GM19467 (cell line): ENCODE measurements around the gene TRMT10A.

Experiments
- ATAC-seq: cut with Tn5 transposase; IDR thresholded peaks from one replicate; pipeline ENCODE4 v1.9.1; 2021; ENCODE audit warnings: mild to moderate bottlenecking, moderate library complexity; ENCODE audit not compliant: unreplicated experiment

Gene TRMT10A, protein sequence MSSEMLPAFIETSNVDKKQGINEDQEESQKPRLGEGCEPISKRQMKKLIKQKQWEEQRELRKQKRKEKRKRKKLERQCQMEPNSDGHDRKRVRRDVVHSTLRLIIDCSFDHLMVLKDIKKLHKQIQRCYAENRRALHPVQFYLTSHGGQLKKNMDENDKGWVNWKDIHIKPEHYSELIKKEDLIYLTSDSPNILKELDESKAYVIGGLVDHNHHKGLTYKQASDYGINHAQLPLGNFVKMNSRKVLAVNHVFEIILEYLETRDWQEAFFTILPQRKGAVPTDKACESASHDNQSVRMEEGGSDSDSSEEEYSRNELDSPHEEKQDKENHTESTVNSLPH

DNA sequence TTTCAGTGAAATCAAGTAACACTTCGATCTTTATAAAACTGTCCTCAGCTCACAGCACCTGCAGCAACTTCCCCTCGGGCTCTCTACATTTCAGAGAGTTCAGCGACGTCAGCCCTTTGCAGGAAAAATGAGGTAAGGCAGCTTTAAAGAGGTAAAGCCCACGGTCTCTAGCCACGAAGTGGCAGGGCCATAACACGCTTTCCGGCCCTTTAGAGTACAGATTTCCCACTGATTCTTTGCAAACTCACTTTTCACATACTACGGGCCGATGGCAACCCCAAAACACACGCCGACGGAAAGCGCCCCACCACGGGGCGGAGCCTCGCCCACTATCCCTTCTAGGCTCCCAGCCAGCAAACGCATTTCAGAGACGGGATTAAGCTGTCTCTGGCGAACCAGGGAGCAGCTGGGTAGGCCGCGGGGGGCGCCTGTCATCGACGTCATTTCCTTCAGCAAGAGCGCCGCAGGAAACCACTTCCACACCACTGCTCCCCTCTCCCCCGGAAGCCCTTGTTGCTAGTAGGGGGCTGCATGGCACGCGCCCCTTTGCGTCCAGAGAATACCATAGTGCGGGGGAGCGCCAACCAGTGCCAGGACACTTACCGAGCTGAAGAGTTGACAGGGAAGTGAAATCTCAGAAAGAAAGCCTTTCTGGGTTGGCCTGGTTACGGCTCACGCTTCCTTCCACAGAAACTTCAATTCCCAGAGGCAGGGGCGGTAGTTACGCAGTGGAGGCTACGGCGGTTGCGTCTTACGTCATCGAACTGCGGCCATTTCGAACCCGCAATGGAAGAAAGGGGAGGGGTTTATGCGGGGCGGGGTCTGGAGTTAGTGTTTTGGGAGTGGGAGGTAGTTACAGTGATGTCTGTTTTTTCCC lies at the start of gene TRMT10A:
TSS of gene TRMT10A (minus strand) at position 730 of the 877 bp plus-strand sequence. CDS start 4,701 bp downstream, outside the sequence.
- ATAC-seq, result peak; percentile 95

DNA sequence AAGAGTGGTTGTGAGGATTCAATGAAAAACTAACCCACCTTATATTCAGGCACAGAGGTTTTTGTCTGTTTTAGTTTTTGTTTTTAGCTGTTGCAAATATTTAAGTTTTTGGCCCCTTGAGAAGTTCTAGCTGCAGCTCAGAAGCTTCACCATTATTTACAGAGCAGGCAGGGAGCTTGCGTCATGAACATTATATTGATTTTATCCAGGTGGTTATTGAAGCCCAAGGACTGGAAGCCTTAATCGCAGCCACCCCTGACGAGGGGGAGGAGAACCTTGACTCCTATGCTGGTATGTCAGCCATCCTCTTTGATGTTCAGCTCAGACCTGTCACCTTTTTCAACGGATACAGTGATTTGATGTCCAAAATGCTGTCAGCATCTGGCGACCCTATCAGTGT lies 48.9 kb upstream of the TRMT10A start:
- ATAC-seq, result no peak

DNA sequence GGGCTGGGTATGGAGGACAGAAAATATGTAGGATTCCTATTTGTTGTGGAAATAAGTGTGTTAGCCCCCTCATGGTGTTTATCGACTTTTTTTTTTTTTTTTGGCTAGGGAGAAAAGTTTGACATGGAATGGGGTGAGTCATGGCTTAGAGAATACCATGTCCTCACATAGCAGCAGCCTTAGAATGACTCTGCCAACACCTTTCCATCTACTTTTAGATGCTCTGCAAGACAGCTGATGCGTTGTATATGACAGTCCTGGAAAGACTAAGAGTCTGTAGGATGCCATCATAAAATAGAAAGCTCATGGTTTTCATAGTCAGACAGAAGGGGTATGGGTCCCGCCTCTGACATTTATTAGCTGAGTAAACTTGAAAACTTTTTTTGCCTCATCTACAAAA lies 48.4 kb upstream of the TRMT10A start:
- no peak for ATAC-seq

DNA sequence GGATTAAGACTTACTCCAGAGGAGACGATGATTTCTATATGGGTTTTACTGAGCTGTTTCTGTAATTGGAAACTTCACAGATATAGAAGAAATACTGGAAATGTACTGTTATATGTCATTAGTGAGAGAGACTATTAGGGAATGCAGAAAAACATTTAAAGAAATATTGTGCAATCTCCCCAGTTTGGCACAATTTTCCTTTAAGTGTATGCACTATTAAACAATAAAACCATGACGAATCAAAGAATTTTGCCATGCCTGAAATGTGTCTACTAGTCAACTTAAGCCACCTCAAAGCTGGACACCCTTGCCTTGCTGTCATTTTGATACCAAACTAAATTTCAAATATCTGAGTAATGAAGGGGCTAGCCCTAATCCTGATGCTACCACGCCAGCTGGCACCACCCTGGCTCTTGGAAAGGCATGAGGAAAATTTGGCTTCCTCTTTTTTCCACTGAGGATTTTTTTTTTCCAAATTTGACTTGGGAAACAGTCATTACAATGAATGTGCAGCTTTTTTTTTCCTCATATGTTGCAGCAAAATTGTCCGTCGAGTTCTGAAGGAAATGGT lies 46.9 kb upstream of the TRMT10A start:
- no peak for ATAC-seq

DNA sequence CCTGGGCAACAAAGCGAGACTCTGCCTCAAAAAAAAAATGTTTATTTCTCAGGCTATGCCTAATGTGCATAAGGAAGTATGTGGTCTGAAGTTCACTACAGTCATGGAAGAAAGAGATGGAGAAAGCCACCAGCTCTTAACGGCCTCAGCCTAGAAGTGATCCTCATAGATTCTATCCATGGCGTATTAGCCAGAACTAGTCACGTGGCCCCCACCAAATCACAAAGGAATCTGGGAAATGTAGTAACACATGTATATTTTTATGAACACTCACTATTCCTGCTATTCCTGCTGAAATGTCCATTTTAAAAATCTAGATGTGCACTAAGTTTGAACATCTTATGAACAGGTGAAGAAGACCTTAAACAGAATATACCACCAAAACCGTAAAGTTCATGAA lies 44.6 kb upstream of the TRMT10A start:
- no peak for ATAC-seq

DNA sequence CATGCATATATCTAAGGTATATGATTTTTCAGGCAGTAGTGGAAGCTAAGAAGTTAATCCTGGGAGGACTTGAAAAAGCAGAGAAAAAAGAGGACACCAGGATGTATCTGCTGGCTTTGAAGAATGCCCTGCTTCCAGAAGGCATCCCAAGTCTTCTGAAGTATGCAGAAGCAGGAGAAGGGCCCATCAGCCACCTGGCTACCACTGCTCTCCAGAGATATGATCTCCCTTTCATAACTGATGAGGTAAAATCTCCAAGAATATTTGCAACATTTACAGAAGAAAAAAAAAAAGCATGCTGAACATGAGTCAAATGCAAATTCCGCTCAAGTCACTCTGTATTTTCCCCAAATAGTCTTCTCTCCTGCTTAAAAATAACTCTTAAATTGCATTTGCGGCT lies 42.9 kb upstream of the TRMT10A start:
- no peak for ATAC-seq

DNA sequence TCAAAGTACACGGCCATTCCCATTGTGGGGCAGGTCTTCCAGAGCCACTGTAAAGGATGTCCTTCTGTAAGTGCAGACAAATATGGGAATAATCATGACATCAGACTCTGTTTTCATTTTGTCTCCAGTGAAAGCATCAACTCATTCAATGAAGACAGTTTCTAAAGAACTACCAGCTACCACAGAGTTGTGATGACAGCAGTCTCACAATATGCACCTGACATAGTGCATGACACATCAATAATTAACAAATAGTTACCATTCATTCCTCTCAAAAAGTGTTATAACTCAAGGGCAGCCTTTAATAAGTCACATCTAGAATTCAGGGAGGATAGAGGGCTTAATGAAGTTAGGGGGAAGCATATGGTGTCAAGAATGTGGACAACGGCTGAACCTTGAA lies 31.0 kb upstream of the TRMT10A start:
- ATAC-seq, result no peak

DNA sequence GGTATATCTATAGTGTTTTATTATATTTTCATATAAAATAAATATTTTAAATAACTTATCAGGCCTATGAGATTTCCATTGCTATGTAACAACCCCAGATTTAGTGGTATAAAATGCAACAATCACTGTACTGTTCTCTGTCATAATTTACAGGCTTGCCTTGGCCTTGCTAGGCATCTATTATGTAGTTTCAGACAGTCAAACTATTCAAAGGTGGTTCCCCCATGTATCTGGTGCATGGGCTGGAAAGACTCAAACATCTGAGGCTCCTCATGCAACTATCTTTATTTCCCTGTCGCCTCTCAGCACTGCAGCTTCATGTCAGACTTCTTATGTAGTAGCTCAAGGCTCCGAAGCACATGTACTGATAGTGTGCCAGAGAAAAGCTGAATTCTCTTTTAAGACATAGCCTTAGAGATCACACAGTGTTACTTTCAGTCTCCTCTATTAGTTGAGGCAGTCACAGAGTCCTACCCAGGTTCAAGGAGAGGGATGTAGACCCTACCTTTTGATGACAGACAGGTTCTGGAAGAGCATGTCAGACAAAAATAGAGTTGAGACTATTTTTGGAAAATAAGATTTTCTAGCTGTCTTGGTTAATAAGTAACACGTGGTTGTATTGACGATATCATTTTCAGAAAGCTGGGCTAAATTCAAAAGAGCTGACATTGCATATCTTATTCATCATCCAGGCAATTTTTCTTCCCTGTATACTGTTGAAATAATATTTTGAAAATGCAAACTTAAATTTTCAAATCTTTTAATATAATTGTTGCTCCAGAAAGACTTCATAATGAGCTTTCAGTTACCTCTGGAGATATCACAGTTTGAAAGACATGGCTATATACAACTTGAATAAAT lies 30.2 kb upstream of the TRMT10A start:
- ATAC-seq, result no peak

DNA sequence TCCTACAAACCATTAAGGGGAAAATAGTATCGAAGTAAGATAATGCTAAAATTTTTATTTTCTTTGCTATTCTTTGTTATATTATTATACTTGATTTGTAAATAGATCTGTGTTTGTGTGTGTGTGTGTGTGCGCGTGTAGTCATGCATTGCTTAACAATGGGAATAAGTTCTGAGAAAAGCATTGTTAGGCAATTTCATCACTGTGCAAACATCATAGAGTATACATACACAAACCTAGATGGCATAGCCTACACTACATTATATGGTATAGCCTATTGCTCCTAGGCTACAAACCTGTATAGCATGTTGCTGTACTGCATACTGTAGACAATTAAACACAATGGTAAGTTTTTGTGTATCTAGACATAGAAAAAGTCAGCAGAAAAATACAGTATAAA lies 27.9 kb upstream of the TRMT10A start:
- no peak for ATAC-seq

DNA sequence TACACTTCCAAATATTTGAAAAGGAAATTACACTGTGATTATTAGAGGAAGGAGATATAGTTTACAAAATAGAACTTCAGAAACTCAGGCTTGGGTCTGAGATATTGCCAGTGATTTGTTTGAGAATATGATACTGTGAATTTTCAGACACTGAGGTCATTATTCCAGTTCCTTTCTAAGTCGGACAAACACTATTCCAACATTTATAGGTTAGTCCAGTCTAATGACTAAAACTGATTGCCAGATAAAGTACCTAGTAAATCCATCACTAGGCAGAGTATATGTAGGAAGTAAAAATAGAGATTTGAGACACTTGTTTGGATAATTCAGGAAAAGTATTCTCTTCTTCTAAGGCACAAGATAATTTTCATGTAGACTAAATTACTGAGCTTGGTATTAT lies 24.0 kb upstream of the TRMT10A start:
- no peak for ATAC-seq

DNA sequence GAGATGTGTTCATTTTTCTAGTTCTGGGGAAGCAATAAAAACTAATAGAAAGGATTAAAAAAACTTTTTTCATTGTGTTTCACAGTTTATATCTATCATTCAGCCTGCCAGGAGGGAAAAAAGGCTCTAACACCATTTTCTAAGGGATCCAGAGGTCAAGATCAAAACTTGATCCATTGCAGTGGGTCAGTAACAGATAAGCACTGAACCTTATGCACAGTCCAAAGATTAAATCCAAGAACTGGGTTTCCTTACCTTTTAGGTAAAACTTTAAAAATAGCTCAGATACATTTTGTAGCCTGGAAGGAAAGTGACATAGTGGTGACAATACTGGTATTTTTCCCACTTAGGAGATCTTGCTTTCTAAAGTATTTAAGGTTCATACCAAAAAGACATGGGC lies 23.5 kb upstream of the TRMT10A start:
- ATAC-seq, result no peak

DNA sequence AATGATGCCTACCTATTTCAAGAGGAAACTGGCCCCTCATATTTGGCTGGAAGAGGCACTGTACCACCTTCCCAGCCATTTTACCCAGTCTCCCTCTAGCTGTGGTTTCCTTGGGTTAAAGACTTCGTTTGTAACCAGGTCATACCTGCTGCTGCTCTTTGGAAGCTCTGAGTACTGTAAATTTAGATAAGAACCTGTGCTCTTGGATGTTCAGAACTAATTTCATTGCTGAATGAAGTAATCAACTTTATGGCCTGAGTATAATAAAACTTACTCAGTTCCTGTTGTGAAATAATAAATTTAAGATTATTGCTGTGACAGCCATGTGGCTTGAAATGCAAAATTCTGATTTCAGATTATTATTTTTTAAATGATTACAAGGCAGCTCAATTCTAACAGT lies 23.0 kb upstream of the TRMT10A start:
- ATAC-seq, result no peak

DNA sequence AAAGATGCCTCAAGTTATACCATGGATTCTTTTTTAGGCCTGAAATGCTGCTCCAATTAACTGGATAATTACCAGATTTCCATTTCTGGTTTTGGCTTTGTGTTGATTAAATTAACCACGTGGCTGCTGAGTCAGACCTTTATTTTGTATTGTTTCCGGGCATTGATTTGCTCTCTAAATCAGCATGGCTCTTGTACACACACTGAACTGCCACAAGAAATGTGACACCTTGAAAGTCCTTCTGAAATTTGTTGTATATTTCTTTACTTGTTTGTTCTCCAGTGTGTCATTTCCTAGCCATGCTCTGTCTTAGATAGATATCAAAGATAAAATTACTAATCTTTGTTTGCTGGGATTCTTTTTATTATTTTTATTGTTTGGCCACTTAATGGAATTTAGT lies 22.5 kb upstream of the TRMT10A start:
- ATAC-seq, result no peak

DNA sequence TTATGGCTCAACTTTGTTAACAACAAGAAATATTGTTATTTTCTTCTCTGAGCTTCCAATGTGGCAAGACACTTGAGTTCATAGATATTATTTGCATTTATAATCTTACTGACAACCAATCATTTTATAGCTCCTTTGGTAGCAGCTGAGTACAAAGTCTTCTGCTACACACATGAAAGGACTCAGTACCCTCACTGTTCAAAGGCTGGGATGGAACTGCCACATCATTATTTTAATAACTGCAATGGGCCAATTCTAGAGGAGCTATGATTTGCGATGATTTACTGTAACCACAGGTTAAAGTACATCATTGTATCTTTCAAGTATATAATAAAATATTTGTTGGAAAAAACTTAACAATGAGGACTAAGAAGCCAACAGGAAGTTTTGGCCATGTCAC lies 21.7 kb upstream of the TRMT10A start:
- ATAC-seq, result no peak

DNA sequence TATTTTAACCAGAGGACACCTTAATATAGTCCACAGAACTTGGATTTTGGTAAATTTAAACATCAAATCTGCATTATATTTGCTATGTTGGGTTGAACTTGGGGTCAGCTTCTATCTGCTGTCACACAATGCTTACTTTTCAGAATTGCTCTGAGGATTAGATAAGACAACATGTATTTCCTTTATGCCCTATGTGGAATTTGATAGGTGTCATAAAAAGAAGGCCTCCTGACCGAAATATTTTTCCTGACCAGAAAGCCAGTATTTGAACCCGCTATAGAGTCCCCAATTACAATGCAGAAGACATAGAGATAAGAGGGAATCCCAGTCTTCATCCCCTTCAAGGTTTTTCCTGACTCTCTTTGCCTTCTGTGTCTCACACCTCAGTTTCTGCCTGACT lies 14.9 kb upstream of the TRMT10A start:
- no peak for ATAC-seq

DNA sequence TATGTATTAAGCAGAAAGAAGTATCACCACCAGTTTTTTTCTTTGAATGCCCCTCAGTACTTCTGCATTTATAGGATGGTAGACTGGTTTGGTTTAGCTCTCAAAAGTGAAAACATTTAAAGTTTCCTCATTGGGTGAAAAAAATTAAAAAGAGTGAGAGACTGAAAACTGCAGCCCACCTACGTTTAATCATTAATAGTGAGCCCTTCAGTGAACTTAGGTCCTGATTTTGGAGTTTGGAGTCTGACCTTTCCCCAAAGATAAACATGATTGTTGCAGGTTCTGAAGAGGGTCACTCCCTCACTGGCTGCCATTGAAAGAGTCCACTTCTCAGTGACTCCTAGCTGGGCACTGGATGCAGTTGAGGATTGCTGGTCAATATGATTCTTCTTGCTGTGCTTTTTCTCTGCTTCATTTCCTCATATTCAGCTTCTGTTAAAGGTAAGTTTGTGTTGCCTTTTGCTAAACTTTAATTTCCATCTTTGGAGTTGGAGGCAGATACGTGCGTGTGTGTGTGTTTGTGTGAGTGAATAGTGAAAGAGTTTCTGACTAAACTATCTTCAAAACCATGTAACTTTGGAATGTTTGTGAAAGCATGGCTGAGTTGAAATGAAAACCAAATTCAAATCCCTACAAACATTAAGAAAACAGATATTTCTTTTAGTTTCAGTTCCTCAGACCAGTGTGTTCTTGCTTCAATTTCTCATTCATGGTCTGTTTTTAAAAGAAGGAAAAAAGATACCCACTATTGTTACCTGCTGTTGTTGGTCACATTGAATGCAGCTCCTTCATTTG lies 10.9 kb upstream of the TRMT10A start, which contains the start of gene MTTP:
TSS of gene MTTP (plus strand) at position 295 of the 795 bp plus-strand sequence. CDS start at position 381, 86 bp downstream.
- peak; percentile 83 for ATAC-seq

DNA sequence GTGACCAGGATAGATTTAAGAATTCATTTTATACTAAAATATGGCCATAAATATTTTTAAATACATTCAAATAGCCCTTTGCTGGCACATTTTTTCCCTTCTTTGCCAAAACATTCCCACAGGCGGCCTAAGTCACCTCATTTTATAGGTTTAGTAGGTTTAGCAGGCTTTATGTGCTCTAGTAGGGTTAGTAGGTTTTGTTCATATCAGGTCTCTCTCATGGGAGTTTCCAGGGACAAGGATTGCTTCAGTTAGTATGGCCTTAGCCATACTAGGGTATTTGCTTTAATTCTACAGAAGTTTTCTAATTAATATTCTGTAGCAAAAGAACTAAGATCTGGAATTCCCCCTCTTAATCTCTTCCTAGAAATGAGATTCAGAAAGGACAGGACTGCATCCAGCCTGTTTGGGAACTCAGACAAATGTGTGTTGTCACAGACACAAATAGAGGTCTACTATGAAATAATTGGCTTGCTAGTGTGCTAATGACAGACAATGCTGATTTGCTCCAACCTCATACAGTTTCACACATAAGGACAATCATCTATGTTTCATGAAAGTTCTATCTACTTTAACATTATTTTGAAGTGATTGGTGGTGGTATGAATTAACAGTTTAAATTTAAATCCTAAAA lies 10.0 kb upstream of the TRMT10A start:
- no peak for ATAC-seq

DNA sequence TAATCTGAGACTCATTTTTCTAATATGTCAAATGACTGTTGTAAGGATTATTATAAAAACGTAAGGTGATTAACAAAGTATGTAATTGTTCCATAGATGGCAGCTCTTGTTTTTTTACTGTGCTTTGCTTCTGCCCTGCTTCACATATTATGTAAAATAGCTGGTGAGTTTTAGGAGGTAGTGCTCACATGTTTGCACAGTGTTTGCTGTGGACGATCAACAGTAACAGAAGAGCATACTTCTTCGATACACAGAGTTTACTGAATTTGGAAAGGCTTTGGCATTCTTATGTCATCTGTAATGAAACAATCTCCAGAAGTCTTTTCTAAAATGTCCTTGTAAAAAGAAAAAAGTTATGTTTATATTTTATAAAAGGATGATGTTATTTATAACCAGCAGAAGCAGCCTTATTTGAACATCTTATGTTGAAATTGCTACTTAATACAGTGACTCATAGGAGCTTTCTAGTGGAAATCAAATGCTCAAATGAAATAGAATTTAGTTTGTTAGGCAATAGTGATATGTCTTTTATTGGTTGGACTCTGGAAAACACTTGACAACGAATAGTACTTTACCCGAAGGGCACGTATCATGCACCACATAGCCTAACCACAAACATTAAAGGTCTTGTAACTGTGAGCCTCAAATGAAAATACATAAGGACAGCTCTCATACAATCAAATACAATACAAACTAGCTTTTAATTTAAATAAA lies 8.8 kb upstream of the TRMT10A start:
- no peak for ATAC-seq

DNA sequence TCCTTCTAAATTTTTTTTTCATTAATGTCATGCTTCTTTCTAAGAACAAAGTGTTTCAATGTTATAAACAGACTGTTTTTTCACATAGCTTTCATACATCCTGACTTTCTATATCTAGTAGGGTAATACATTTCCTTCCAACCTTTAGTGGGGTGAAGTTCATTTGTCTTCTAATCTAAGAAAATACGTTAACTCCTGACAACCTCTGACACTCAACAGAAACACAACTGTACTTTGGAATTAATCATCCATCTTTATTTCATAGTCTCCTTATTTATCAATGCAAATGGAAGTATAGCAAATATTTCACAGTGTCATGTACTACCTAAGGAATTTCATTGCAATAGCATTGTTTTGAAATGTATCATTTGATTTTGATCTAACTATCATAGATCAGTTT lies 8.0 kb upstream of the TRMT10A start:
- no peak for ATAC-seq
